Heart left ventricle (tissue), 16 donors: ENCODE measurements around the gene PGAP3. TPM values are rescaled to one million over a fixed set of nuclear protein-coding genes. Genes with fewer than 3 reads are reported as not detected.

ENCODE experiments used
- ATAC-seq, 4 donors: fragments of 200-7000 bp; cut with Tn5 transposase; one replicate each; pipeline ENCODE4 v1.9.1; 2020 to 2022; ENCODE audit warnings: moderate library complexity in 4 of 4, mild to moderate bottlenecking in 3 of 4, moderate number of reproducible peaks in 1 of 4
- DNase-seq, 5 donors: peaks; one replicate each; pipeline ENCODE4 v3.0.0-alpha.2; 2020
- H3K27ac ChIP-seq, 12 donors: fragments of 200-600 bp; sonication (generic) in 4 of 12; one replicate each; pipeline versions ENCODE4 v1.5.0 to v1.8.0; 2016 to 2022; ENCODE audit warnings: mild to moderate bottlenecking in 2 of 12
- H3K27me3 ChIP-seq, 9 donors: fragments of 200-600 bp; sonication (generic) in 2 of 9; one replicate each; pipeline versions ENCODE4 v1.5.1 to v1.8.0; 2016 to 2022; ENCODE audit warnings: mild to moderate bottlenecking in 3 of 9
- H3K36me3 ChIP-seq, 9 donors: fragments of 200-600 bp; sonication (generic) in 2 of 9; one replicate each; pipeline versions ENCODE4 v1.5.0 to v1.8.0; 2018 to 2022; ENCODE audit warnings: mild to moderate bottlenecking in 2 of 9
- H3K4me1 ChIP-seq, 12 donors: fragments of 200-600 bp; sonication (generic) in 4 of 12; one replicate each; pipeline versions ENCODE4 v1.5.0 to v1.8.0; 2016 to 2022; ENCODE audit warnings: mild to moderate bottlenecking in 3 of 12
- H3K4me3 ChIP-seq, 12 donors: fragments of 200-600 bp; sonication (generic) in 4 of 12; one replicate each; pipeline versions ENCODE4 v1.5.0 to v1.8.0; 2017 to 2022; ENCODE audit warnings: mild to moderate bottlenecking in 9 of 12, moderate library complexity in 4 of 12
- H3K9me3 ChIP-seq, 12 donors: fragments of 200-600 bp; sonication (generic) in 4 of 12; one replicate each; pipeline versions ENCODE4 v1.5.0 to v1.8.0; 2016 to 2022; ENCODE audit warnings: mild to moderate bottlenecking in 1 of 12
- POLR2A ChIP-seq, 2 donors: fragments of 450-650 bp; IDR thresholded peaks; one replicate each; pipeline ENCODE4 v1.6.1; 2017; ENCODE audit warnings: antibody characterized with exemption in 2 of 2, mild to moderate bottlenecking in 2 of 2, moderate library complexity in 2 of 2
- WGBS, 4 donors: extraction: QIAGEN DNeasy Blood & Tissue Kit in 2 of 4; methylation state at CpG; one replicate each; pipeline versions ENCODE4 v1.1.5 to v1.1.7; 2013 to 2018; 5-methylcytosine and 5-hydroxymethylcytosine counted together
- intact Hi-C, 10 donors: fragments of 100-400 bp; cut with DNase I; formaldehyde crosslinking; loops; one replicate each; pipeline versions ENCODE4 v1.11.1 to v1.14.2; 2022
- long read RNA-seq, 3 donors: library from polyadenylated mRNA; unstranded; transcript quantifications; one replicate each; pipeline ENCODE4 v2.0.0, GENCODE V29; 2020 to 2021
- polyA plus RNA-seq, 2 donors: library from polyadenylated mRNA; stranded (reverse); fragments of 200-250 nt; gene quantifications; one replicate each; pipeline ENCODE4 v1.2.3, GENCODE V29; 2013
- total RNA-seq, 9 donors: library from RNA; depleted of rRNA in 2 of 9; stranded (reverse); fragments of >200 nt in 2 of 9; fragmentation: NEBNext Ultra II Directional in 3 of 9; extraction: Animal tissue kit (Norgen Biotek cat#: 25700) in 3 of 9; gene quantifications; one replicate each; pipeline versions ENCODE4 v1.1.0 to v1.2.4, GENCODE V29; 2016 to 2023
- TF ChIP-seq, protein P1 (sequence below), 12 donors: fragments of 200-600 bp; sonication (generic) in 4 of 12; IDR thresholded peaks; one replicate each; pipeline versions ENCODE4 v1.5.0 to v1.8.0; 2018 to 2022; ENCODE audit warnings: antibody characterized with exemption in 12 of 12, mild to moderate bottlenecking in 5 of 12
- donor health status: ischemic (EF 13 %, LVEDD 7.1; RV severe dilation, severe dysfunction).
- donor health status: healthy with polysubstance abuse.
- donor health status: DM: no; HTN: yes; CAD: no.
- donor health status: DM: no; HTN: no; CAD: no.
- donor health status: ischemic (EF 25% LVEDD 6.9; RV normal size, moderate dysfunction).
- donor health status: ischemic (EF 25% LVEDD 5.7; RV mildly dilated, moderate dysfunction).
- donor health status: healthy.
- donor health status: DM: yes; HTN: yes; CAD: no.
- donor health status: ischemic (EF 35%, LVEDD 5.7; RV mildly dilated, moderate dysfunction).
- donor health status: nonischemic (EF 11% LVEDD 7.7; RV severe dilation, severe dysfunction).
- donor health status: DM: yes; HTN: yes; CAD: no.
- donor health status: PGD.
- donor health status: ischemic (EF 29% LVEDD 5.4; RV normal size, mild dysfunction).
- donor health status: nonischemic (EF 23%, LVEDD 6.1; RV moderate dilation, normal function).

PGAP3 gene, protein sequence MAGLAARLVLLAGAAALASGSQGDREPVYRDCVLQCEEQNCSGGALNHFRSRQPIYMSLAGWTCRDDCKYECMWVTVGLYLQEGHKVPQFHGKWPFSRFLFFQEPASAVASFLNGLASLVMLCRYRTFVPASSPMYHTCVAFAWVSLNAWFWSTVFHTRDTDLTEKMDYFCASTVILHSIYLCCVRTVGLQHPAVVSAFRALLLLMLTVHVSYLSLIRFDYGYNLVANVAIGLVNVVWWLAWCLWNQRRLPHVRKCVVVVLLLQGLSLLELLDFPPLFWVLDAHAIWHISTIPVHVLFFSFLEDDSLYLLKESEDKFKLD
- total RNA-seq: 10 to 100 TPM in 7 of 9 donors, 1 to 10 TPM in 2; 8.0 to 18.8 (median 13.1) TPM
- polyA plus RNA-seq: 10 to 100 TPM; 13.3 to 13.8 TPM
- long read RNA-seq, donor 1, transcript PGAP3-201 (8 exons, 2,737 nt): major isoform, 5 of 12 reads
- long read RNA-seq, donor 1, partial matches to known transcripts: 4 of 12 reads
- long read RNA-seq, donor 1, other reads (novel, unspliced or antisense): 3 of 12 reads
- long read RNA-seq, donor 2, transcript PGAP3-201 (8 exons, 2,737 nt): major isoform, 37 of 64 reads
- long read RNA-seq, donor 2, partial matches to known transcripts: 15 of 64 reads
- long read RNA-seq, donor 2, other reads (novel, unspliced or antisense): 7 of 64 reads
- long read RNA-seq, donor 3, transcript PGAP3-201 (8 exons, 2,737 nt): major isoform, 7 of 17 reads
- long read RNA-seq, donor 3, partial matches to known transcripts: 3 of 17 reads
- long read RNA-seq, donor 3, other reads (novel, unspliced or antisense): 6 of 17 reads

DNA sequence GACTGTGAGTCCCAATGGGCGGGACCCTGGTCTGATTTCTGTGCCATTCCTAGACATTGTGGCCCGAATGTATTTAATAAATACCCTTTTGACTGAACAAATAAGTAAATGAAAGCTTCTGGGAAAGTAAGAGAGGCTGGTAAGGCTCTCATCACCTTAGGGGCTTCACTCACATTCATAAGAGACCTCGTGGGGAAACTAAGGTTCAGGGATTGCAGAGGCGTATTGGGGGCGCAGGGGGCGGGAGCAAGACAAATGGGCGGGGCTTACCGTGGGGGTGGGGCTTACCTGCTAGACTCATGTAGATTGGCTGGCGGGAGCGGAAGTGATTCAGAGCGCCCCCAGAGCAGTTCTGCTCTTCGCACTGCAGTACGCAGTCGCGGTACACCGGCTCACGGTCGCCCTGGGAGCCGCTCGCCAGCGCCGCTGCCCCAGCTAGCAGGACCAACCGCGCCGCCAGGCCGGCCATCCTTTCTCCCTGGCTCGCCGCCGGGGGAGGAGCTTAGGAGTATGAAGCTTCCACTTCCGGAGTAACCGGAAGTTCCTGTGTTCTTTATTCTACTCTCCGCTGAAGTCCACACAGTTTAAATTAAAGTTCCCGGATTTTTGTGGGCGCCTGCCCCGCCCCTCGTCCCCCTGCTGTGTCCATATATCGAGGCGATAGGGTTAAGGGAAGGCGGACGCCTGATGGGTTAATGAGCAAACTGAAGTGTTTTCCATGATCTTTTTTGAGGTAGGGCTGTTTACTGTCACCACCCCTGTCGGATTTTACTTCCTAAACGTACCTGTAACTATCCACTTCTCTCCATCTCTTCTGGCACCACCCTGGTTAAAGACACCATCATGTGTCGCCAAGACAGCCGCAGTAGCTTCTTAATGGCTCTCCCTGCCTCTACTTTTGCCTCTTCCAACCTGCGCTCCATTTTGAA is at the start of gene PGAP3:
Gene PGAP3, minus strand, starts transcription at position 512 of the 929 bp plus-strand sequence. Its CDS starts 43 bp downstream, at position 469.
- Histone ChIP-seq H3K27ac (peak within 1 kb of the TSS; percentile 81 to 99 (median 90)), H3K36me3 (peaks cover 0 to 24% (median 16%) of the 10 kb centered on the region in 9 donors), H3K9me3 (no peaks in the 10 kb centered on the region), H3K27me3 (no peaks in the 10 kb centered on the region), H3K4me3 (peak within 1 kb of the TSS; percentile 31 to 95 (median 75)), H3K4me1 (peaks cover 0 to 18% (median 12%) of the 10 kb centered on the region in 12 donors)
- TF ChIP-seq, protein P1, sequence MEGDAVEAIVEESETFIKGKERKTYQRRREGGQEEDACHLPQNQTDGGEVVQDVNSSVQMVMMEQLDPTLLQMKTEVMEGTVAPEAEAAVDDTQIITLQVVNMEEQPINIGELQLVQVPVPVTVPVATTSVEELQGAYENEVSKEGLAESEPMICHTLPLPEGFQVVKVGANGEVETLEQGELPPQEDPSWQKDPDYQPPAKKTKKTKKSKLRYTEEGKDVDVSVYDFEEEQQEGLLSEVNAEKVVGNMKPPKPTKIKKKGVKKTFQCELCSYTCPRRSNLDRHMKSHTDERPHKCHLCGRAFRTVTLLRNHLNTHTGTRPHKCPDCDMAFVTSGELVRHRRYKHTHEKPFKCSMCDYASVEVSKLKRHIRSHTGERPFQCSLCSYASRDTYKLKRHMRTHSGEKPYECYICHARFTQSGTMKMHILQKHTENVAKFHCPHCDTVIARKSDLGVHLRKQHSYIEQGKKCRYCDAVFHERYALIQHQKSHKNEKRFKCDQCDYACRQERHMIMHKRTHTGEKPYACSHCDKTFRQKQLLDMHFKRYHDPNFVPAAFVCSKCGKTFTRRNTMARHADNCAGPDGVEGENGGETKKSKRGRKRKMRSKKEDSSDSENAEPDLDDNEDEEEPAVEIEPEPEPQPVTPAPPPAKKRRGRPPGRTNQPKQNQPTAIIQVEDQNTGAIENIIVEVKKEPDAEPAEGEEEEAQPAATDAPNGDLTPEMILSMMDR (IDR thresholded peaks at IDR 0.05): peak in 1 of 12 donors; percentile 20
- TF ChIP-seq POLR2A (IDR thresholded peaks at IDR 0.05): peak in 1 of 2 donors; percentile 67
- DNase-seq (peak; percentile 89 to 92 (median 90)), ATAC-seq (peak; percentile 86 to 97 (median 96))
- intact Hi-C loops: loop anchor here in 4 of 10 donors (1.0 to 5.0 kb wide), 4 partner anchors 11 to 64 kb away; partner anchors contain the start of gene MIEN1 (in 2 of the 4)
- WGBS, 4 donors: 3 to 6% (median 4%) methylated on average over 34 to 45 of the region's 45 CpGs

DNA sequence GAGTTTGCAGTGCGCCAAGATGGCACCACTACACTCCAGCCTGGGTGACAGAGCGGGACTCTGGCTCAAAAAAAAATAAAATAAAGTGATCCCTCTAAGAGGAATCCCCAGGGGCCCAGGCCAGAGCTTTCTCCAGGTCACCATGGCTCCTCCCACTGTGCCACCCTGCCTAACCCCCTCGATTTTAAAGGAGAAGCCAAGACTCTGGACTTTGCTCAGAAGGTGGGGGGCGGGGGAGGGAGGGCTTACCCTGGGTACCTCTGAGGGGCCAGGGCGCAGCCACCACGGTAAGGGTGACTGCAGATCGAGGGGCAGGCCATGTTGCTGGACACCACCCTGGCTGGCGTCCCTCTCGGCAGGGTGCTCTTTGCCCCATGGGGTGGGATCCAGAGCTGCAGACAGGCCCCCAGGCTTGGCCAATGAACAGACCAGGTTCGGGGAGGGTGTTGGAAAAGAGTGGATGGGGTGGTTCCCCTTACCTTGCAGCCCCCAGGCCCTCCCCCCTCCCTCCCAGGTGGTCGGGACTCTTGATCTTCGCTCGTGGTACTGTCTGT is 49.4 kb upstream of the PGAP3 start:
- peaks cover 15 to 56% (median 24%) of the 10 kb centered on the region in 9 donors for H3K27me3 ChIP-seq
- TF ChIP-seq, protein P1 (IDR thresholded peaks at IDR 0.05): no peak
- ATAC-seq (no peak), DNase-seq (no peak)
- no peak overlapping the region for H3K27ac ChIP-seq
- intact Hi-C loops: no loop called here
- H3K36me3 ChIP-seq: no peaks in the 10 kb centered on the region
- 57 to 71% (median 63%) methylated on average over 12 to 13 of the region's 13 CpGs for WGBS, 4 donors
- H3K4me3 ChIP-seq: peak overlapping the region in 5 of 12 donors; percentile 13 to 51 (median 37)
- no peaks in the 10 kb centered on the region for H3K9me3 ChIP-seq
- peaks cover 0 to 44% (median 15%) of the 10 kb centered on the region in 12 donors for H3K4me1 ChIP-seq

DNA sequence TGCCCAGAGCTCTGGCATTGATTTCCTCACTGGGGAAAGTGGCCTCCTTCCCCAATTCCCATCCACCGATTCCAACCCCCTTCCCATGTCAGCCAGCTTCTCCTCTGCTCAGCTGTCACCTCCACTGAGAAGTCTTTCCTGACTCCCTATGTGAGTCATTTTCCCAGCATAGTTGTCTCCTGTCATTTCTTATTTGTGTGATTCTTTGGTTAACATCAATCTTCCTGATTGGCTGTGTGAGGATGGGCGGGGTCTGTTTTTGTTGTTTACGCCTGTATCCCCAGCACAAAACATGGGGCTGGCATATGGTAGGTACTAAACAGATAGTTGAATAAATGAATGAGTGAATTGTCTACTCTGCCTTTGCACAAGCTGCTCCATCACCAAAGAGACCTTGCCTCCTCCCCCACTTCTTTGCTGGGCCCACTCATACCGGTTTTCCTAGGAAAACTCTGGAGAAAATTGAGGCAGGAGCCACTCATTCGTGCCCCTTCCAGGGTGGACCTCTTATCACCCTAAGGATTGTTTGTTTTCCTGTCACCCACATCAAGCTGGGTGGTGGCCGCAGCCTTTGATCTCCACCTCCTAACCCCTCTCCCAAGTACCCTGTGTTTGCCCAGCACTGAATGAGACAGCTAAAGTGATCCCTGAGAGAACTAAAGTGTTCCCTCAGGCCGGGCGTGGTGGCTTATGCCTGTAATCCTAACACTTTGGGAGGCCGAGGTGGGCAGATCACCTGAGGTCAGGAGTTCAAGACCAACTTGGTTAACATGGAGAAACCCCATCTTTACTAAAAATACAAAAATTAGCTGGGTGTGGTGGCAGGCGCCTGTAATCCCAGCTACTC is 48.7 kb upstream of the PGAP3 start:
- TF ChIP-seq, protein P1 (IDR thresholded peaks at IDR 0.05): no peak
- TF ChIP-seq POLR2A (IDR thresholded peaks at IDR 0.05): no peak
- no peak for ATAC-seq
- no peaks in the 10 kb centered on the region for H3K36me3 ChIP-seq
- no peak overlapping the region for H3K27ac ChIP-seq
- H3K9me3 ChIP-seq: no peaks in the 10 kb centered on the region
- peaks cover 0 to 43% (median 15%) of the 10 kb centered on the region in 12 donors for H3K4me1 ChIP-seq
- intact Hi-C loops: no loop called here
- DNase-seq: no peak
- no peak overlapping the region for H3K4me3 ChIP-seq
- peaks cover 15 to 54% (median 22%) of the 10 kb centered on the region in 9 donors for H3K27me3 ChIP-seq
- WGBS, 4 donors: 80 to 83% (median 80%) methylated on average over 10 of the region's 10 CpGs
